ENCODE data around the gene MRPL36. TPM values are rescaled to one million over a fixed set of nuclear protein-coding genes. Genes with fewer than 3 reads are reported as not detected.

The MRPL36 gene
- total RNA-seq, 1 experiment from 2014 or later = 145 TPM

GRCh38 chr5:1842004-1842819 is 42.6 kb upstream of the MRPL36 start:
- no peaks in the 10 kb centered on the region for H3K4me1 ChIP-seq (replicated peaks; ENCODE audit: insufficient read depth)
- H2AFZ ChIP-seq = no peak overlapping the region
- H3K27ac ChIP-seq = no peak overlapping the region
- no TSS peak for BruUV-seq (replicated peaks)
- CTCF ChIA-PET = interaction anchor here (0.6 kb wide), 1 partner anchor 673 kb away, joined by 3 read pairs; no protein-coding TSS in a partner anchor
- H3K27me3 ChIP-seq (ENCODE audit: insufficient read depth, low read depth) = peaks cover 93% of the 10 kb centered on the region
- TF ChIP-seq EZH2 (IDR thresholded peaks at IDR 0.05; ENCODE audit: low read depth) (peak; percentile 98), CTCF (conservative IDR thresholded peaks at IDR 0.05) (no peak)
- intact Hi-C loops (cut with micrococcal nuclease; ENCODE audit: unreplicated experiment) = no loop called here
- H3F3A ChIP-seq (ENCODE audit: insufficient read depth, low read depth) = no peaks in the 10 kb centered on the region
- no peaks in the 10 kb centered on the region for H3K79me2 ChIP-seq (ENCODE audit: low read depth)
- H3K36me3 ChIP-seq (ENCODE audit: low read depth) = no peaks in the 10 kb centered on the region
- no peak overlapping the region for H3K4me2 ChIP-seq
- H3K9me2 ChIP-seq (ENCODE audit: insufficient read depth) = no peaks in the 10 kb centered on the region
- POLR2A ChIA-PET (ENCODE audit: unreplicated experiment) = no interaction called here
- H4K20me1 ChIP-seq (ENCODE audit: insufficient read depth) = no peaks in the 10 kb centered on the region
- no peaks in the 10 kb centered on the region for H3K9me3 ChIP-seq (ENCODE audit: insufficient read depth, low read depth)
- H3K4me3 ChIP-seq = no peak overlapping the region
- DNase-seq = no peak

GRCh38 chr5:1840741-1841521 is 41.3 kb upstream of the MRPL36 start:
- Histone ChIP-seq H3K4me2 (no peak overlapping the region), H3K9me3 (ENCODE audit: insufficient read depth, low read depth) (no peaks in the 10 kb centered on the region), H3K27me3 (ENCODE audit: insufficient read depth, low read depth) (peaks cover 95% of the 10 kb centered on the region), H3K79me2 (ENCODE audit: low read depth) (no peaks in the 10 kb centered on the region), H4K20me1 (ENCODE audit: insufficient read depth) (no peaks in the 10 kb centered on the region; the same call in 1 of the 2 replicates), H3K9me2 (ENCODE audit: insufficient read depth) (no peaks in the 10 kb centered on the region), H3K36me3 (ENCODE audit: low read depth) (no peaks in the 10 kb centered on the region), H3K4me1 (replicated peaks; ENCODE audit: insufficient read depth) (no peaks in the 10 kb centered on the region), H3K27ac (no peak overlapping the region), H2AFZ (no peak overlapping the region), H3F3A (ENCODE audit: insufficient read depth, low read depth) (no peaks in the 10 kb centered on the region), H3K4me3 (no peak overlapping the region)
- TF ChIP-seq EZH2 (IDR thresholded peaks at IDR 0.05; ENCODE audit: low read depth) (no peak), CTCF (conservative IDR thresholded peaks at IDR 0.05) (no peak)
- DNase-seq = no peak
- no TSS peak for BruUV-seq (replicated peaks)
- ChIA-PET CTCF (no interaction called here), POLR2A (ENCODE audit: unreplicated experiment) (no interaction called here)
- intact Hi-C loops (cut with micrococcal nuclease; ENCODE audit: unreplicated experiment) = no loop called here

- Histone ChIP-seq H3K4me1 (replicated peaks; ENCODE audit: insufficient read depth) (no peaks in the 10 kb centered on the region), H3K36me3 (ENCODE audit: low read depth) (no peaks in the 10 kb centered on the region)
These were observed 40.5 kb upstream of the MRPL36 start for GRCh38 chr5:1840071-1840547.

More at GRCh38 chr5:1840071-1840547, 40.5 kb upstream of the MRPL36 start:
- intact Hi-C loops (cut with micrococcal nuclease; ENCODE audit: unreplicated experiment) = no loop called here
- no peak for DNase-seq
- TF ChIP-seq EZH2 (IDR thresholded peaks at IDR 0.05; ENCODE audit: low read depth) (no peak), CTCF (conservative IDR thresholded peaks at IDR 0.05) (no peak)
- peaks cover 97% of the 10 kb centered on the region for H3K27me3 ChIP-seq (ENCODE audit: insufficient read depth, low read depth)
- BruUV-seq (replicated peaks) = no TSS peak
- H3K4me2 ChIP-seq = no peak overlapping the region
- H2AFZ ChIP-seq = no peak overlapping the region
- ChIA-PET POLR2A (ENCODE audit: unreplicated experiment) (no interaction called here), CTCF (no interaction called here)
- no peaks in the 10 kb centered on the region for H3K79me2 ChIP-seq (ENCODE audit: low read depth)
- H3K9me2 ChIP-seq (ENCODE audit: insufficient read depth) = no peaks in the 10 kb centered on the region
- H3K9me3 ChIP-seq (ENCODE audit: insufficient read depth, low read depth) = no peaks in the 10 kb centered on the region
- no peak overlapping the region for H3K27ac ChIP-seq
- H3F3A ChIP-seq (ENCODE audit: insufficient read depth, low read depth) = no peaks in the 10 kb centered on the region
- no peak overlapping the region for H3K4me3 ChIP-seq
- H4K20me1 ChIP-seq (ENCODE audit: insufficient read depth) = no peaks in the 10 kb centered on the region; the same call in 1 of the 2 replicates
